SKM-1 (cell line): ENCODE data around the gene TMOD4.

ENCODE experiments used
- DNase-seq: peaks from one replicate; lab custom pipeline; 2025; ENCODE audit not compliant: unreplicated experiment; lab: John Stamatoyannopoulos, UW

The TMOD4 gene

DNA sequence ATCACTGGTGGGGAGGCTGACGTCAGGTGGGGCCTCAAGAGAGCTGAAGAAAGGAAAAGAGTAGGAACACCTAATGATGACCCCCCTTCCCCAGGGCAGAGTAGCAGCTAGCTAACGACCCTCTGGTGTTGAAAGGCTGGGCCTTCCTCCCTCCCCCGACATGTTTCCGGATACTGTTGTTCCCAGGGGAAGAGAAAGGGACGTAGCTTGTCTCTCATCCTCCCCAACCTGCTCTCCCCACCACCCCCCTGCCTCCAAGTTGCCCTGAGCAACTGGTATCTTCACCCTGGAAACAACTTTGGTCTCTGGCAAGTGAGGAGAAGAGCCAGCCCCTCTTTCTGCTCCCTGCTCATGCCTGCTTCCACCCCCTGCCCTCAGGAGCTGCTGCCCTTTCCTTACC lies 31.8 kb downstream of the TMOD4 start:
- no peak for DNase-seq

DNA sequence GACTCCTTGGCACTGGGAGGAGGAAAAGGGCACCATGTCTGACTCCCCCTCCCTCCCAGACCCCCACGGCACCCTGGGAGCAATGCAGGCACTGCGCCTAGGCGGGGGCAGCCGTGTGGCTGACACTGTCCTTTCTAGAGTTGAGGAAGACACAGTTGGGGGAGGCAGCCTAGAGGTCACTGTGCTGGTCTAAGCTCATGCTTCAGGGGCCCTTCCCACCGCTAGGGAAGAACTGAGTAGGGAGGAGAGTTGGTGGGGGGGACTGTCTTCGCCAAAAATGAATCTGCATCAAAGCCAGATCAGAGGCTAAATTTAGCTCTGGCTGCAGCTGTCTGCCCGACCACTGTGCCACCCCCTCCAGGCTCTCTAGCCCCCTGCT lies 32.7 kb downstream of the TMOD4 start:
- DNase-seq: no peak

DNA sequence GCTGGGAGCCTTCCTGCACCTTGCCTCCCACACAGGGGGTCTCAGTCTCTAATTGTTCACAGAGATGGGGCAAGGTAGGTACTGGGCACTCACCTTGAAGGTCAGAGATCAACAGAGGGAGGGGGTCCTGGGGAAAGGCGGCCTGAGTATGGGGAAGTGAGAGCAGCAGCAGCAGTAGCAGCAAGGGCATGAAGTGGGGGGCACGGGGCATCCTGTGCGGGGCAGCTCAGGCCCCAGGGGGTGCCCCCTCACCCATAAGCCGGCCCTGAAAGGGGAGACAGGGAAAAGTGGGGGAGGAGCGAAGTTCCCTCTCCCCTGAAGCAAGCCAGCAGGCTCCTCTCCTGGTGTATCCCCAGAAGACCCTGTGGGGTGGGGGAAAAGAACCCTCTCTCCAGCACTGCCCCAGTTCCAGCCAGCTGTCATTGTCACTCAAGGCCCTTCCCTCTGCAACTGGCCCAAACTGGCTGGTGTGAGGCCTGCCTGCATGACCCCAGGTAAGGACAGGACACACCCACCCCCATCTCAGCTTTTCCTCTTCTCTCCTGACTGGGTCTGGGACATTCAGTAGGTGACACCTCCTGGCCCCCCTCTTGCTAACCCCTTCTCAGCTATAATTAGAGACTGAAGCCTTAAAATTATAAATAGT lies 33.2 kb downstream of the TMOD4 start:
- DNase-seq: no peak

DNA sequence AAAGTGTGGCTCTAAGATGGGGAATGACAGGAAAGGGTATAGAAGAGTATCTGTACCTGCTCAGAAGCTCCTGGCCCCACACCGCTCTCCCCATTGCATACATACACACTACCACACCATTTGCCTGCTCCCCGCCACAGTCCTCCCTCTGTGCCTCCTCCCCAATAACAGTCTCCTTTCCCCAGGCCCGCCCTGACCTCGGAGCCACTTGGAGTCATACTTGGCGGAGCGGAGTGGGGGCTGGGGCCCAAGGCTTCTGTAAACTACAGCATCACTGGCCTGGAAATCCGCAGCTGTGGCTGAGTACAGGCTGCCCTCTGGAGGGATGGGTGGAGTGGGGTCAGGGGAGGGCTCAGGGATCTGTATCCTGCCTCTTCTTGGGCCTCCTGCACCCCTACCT lies 38.0 kb downstream of the TMOD4 start:
- DNase-seq: no peak

DNA sequence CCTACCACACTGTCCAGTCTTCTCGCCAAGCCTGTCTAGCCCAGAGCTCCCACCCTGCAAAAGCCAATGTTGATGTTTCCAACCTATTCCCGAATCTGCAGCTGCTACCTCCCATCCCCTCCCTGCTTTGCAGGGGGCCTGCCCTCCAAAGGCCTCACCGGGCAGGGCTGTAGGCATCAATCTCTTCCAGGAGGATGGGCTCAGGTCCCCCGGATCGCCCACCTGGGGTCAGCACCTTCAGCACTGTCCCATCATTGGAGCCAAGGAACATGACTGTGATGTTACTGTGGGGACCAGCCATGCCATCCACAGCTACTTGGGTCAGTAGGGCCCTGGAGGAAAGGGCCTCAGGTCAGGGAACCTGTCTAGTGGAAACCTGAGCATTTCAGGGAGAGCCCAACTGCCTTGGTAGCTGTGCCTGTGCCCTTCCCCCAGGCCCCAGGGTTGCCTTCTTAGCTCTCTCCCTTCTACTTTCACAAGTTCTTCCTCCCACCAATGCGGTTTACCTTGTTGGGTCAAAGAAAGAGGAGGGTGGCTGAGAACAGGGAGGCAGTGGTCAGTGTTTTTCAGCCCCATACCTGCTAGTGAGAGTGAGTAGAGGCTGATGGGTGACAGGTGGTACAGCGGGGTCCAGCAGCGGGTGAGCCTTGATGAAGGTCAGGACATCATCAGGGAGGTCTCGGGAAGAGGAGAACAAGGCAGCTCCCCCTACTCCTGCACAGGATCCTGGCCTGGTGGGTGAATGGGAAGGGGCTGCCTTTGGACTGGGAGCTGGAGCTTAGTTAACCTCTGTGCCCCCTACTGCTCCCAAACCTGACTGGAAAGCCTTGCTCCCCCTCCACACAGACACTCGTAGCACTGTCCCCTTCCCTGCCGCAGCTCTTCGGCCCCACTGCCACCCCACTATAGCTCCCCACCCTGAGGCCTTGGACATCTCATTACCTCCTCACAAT lies 40.1 kb downstream of the TMOD4 start:
- no peak for DNase-seq

DNA sequence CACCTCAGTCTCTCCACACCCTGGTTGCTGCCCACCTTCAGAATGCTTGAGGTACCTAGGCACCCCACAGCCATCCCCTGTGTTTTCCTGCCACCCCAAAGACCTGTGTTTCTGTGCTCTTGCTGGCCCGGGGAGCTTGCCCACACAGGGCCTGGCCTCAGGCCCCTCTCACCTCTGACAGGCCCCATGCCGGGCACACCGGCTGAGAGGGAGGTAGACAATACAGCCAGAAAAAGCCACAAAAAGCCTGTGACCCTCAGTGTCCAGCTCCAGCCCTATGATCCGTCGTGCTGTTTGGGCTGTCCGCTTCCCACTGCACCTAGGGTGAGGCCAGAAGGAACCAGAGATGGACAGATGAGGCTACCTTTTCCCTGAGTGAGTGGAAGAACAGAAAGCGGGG lies 40.8 kb downstream of the TMOD4 start:
- DNase-seq: no peak

DNA sequence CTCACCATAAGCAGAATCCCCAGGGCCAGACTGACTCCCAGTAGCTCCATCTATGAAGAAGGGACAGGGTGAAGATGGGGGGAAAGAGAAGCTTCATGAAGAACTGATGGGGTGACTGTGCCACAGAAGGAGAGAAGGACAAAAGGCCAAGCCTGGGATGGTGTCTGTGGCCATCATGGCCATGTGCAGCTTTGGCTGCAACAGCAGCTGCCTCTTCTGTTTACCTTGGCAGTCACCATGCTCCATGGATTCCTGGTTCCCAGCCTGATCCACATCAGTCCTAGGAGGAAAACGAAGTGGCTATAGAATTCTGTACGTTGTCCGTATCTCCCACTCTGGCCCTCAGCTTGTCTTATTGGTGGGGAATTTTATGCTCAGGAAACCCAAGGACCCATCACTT lies 41.4 kb downstream of the TMOD4 start:
- DNase-seq: no peak

DNA sequence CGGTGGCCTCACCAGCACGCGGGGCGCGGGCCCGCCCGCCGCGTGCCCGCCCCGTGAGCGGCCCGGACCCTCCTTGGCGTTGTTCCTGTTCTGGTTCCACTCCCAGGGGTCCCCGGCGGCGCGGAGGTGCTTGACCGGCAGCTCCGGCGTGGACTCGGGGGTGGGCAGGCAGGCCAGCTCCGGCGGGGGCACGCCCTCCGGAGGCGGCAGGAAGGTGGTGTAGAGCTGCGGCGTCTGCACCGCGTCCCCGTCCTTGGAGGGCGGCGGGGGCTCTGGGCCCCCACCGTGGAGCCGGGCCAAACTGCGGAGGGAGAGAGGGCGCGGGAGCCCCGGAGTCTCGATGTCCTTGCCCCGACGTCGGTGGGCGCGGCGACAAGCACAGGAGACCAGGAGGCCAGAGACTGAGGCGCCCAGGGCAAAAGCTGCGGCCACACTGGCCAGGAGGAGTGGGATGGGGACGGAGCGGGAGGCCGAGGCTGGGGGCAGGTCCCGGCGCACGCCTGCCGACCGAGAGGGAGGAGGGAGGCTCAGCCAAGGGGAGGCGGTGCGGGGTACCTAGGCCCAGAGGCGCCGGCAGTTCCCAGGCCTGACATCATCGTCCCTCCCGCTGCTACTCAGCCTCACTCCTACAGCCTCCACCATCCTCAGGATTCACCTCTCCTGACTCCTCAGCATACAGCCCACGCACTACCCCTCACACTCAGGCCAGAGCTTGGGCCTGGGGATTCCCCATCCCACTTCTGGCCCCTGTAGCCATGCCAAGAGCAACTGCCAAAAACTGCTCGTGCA lies 42.6 kb downstream of the TMOD4 start:
- no peak for DNase-seq

DNA sequence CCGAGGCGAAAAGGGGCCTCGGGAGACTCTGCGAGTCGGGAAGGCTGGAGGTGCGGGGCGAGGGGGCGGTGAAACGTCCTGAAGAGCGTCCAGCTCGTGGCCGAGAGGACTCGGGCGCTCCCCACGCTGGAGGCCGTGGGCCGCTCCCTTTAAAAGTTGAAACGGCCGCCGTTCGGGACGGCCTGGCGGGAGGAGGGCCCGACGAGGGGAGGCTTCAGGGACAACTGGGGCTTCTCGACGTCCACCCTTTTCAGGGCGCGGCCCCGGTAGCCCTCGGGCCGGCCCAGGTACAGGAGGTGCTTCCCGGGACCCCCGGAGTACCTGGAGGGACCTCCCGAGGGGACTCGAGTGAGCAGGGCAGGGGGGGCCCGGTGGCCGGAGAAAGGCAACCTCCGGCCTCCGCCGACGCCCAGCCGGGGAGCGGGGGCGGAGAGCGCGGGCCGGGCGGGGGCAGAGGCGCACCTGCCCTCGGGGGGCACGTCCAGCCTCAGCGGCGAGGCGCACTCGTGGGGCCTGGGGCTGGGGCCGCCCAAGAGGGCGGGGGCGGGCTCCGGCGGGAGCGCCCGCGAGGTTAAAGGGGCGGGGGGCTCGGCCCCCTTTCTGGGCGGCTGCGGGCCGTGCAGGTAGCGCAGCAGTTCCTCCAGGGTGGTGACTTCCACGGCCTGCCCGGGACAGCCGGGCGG lies 43.3 kb downstream of the TMOD4 start:
- no peak for DNase-seq

DNA sequence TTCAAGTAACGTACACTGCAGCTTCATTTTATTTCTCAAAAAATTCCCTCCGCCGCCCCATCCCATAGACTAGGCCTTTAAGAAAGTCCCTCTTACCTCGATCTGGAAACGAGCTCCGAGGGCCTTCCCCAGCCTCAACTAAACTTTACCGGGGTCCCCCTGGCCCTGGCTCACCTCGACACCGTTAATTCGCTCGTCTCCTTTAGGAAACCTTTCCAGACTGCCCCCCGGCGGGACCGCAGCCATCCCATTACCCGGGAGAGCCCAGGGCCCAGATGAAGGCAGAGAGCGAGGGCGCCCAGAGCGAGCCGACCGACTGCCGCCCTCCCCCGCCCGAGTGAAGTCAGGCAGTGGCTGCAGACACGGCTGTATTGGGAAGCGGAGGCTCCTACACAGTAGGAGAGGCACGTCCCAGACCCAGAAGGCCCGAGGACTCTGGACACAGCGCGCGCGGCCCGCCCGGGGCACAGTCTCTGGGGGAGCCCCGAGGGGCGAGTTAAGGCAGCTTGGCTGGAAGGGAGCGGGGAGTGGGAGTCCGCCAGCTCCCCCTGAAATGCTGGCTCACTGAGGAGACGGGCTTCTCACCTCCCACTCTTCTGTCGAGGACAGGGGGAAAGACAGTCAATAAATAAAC lies 44.0 kb downstream of the TMOD4 start:
- DNase-seq: no peak

DNA sequence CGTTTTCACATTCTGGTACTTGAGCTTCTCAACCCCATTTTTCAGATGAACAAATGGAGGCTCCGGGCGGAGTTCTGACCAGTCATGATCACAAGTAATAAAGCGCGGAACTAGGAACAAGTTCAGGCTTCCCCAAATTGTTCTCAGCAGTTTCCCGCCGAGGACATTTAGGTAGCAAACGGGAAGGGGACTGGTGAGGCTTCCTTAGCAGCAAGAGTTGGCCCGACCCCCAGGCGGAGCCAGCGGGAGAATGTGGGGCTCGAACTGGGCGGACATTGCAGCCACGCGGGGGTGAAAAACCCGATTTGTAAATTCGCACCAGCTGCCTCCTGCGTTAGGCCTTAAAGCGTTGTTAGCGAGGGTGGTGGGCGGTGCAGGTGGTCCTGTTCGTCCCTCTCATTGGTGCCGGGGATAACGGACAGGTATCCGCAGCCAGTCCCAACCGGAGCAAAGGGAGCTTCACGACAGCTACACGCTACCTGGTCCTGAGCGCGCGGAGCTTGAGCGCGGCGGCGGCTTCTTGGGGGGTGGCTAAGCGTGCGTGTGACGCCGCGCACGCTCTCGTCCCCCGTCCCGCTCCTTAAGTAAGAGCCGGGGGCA lies 44.7 kb downstream of the TMOD4 start:
- DNase-seq: no peak

DNA sequence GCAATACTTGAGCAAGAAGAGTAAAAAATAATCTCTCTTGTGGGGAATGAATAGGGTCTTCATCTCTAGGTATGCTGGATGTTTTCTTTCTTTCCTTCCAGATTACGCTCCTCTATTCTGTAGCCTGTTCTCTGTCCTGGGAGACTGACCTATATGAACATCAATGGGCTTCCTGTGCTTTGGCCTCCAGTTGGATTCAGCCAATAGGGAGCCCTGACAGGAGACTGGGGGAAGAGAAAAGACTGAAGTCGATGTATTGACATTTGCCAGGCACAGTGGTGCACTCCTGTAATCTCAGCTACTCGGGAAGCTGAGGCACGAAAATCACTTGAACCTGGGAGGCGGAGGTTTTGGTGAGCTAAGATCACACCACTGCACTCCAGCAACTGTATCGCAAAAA lies 47.0 kb downstream of the TMOD4 start:
- DNase-seq: no peak

DNA sequence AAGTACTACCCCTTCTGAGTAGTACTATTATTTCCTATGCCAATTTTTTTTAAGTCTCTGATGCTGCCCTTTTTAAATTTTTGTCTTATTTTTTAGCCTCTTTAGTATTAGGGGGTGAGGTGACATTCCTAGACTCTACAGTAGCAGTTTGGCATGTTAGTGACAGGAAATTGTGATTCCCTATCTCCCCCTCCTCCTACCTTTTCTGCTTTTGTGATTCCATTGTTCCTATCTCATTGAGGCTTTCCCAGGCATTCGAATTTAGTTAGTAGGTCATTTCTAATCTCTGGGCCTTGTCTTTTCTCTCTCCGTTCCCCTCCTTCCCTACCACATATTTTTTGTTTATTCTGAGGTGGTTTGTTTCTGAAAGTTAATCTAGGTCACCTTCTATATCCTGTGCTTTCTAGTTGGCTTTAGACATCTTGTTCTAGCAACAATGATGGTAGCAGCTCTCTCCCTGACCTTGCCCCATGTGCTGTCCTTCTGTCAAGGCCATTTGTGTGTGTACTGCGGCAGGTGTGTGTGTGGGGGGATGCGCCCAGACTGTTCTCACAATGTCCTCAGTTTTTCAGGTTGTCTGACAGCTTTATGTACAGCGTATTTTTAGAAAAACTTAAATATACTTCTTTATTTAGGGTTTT lies 50.9 kb downstream of the TMOD4 start:
- no peak for DNase-seq
